ENCODE measurements around the gene PAM.
"Not testable (repeated sequence)": the region's sequence is repeated elsewhere in the genome, so short reads cannot be mapped to it uniquely, and the experiment has no call there.

Gene PAM

DNA sequence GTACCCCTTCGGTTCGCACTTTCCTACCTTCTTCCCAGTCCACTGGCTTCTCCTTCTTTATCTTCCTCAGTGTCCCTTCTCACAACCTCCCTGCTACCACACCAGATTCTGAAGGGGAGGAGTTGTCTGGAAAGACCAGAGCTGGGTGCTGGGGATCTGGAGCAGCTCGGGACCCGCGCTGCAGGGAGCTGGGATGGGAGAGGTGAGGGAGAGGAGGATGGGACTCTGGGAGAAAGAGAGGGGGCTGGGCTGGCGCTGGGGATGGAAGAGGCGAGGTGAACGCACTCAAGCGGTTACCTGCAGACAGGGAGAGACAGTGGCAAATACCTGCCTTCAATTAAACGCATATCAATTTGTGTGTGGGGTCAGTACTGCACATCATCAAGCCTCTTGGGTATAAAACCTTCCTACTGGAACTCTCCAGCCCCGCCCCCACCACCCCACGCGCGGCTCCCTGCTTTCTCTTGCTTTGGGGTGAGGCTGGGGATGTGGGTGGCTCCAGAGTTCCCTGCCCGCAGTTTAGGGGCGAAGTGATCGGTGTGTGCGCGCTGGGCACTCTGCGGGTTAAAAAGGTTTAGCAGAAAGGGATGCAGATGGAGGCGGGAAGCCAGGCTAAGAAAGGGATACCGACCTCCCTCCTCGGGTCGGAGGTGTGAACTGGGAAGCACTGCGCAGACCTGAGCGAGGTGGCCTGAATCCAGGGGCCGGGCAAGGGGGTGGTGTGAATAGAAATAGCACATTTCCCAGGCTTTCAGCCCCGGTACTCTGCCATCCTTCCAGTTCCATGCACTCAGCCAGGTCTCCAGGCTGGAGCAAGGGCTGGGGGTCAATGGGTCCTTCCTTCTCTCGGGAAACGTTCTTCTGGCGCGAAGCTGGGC, 977 bp upstream of the PAM start:
- DNase-seq: peak; percentile 72

DNA sequence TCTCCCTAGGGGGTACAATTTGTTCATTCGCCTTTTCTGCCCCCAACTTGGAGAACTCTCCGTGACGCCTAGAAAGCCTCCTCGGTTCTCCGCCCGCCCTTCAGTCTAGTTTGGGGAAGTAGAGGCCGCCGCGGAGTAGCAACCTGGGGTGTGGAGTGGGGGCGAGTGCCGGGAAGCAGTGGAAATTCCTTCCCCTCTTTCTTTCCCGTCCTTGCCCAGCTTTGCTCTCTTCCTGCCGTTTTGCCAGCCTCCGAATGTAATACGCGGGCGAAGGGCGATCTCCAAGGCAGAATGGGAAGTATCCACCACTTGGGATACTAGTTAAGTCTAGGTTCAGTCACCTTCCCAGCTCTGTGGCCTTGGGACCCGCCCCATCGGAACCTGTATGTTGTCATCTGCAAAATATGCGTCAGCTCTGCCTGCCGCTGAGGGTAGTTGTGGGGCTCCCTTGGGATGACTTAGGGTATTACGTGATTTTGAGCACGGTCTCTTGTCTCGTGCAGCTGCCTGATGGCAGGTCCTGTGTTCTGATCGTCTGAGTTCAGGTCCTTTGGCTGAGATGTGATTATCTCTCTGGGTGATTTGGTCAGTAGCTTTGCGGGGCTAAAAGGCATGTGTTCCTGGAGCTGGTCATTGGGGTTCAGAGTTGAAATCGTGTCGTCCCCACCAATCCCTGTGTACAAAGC, 724 bp downstream of the PAM start:
- DNase-seq: peak; percentile 93

DNA sequence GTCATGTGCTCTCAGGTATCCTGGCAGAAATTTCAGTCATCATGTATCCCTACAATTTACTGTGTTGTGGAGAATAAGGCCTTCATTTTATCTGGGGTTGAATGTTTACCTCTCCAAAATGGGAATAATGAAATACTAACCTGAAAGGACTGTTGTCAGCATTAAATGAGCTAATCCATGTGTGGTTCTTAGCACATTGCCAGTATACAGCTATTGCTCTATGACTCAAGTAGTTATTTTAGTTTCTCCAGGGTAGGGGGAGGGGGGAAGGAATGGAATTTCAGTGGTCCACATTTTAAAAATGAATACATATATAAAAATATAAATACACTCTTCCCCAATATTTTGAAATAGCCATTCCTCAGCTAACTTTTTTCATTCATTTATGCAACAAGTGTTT, 3.5 kb downstream of the PAM start:
- DNase-seq: no peak

DNA sequence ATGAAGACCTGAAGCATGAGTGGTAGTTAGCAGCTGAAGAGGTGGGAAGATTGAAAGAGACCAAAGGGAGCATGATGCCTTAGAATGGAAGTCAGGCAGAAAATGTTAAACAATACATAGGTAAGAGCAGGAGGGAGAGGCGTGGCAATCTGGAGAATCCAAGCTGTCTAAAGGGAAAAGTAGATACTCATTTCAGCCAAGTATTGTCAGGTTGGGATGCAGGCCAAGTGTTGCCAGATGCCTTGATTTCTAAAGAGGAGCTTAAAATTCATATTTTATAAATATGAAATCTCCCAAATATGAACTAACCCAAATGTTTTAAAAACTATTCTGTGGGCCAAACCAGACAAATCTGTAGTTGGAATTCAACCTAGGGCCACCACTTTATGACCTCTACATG, 4.2 kb downstream of the PAM start:
- DNase-seq: no peak

DNA sequence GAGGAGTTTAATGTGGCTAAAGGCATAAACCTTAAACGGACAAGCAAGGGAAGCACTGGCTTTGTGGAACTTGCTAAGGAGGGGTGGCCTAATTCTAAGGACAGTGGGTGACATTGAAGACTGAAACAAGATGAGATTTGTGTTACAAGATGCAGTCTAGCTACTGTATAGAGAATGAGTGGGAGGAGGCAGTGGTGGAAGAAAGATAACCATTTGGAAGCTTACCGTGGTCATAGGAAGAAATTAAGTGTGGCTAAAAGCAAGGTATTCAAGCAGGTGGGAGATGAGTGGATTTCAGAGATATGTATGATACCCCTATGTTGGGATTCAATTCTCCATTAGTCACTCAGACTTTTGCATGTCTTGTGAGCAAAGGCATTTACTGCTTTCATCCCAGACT, 4.6 kb downstream of the PAM start:
- DNase-seq: no peak

DNA sequence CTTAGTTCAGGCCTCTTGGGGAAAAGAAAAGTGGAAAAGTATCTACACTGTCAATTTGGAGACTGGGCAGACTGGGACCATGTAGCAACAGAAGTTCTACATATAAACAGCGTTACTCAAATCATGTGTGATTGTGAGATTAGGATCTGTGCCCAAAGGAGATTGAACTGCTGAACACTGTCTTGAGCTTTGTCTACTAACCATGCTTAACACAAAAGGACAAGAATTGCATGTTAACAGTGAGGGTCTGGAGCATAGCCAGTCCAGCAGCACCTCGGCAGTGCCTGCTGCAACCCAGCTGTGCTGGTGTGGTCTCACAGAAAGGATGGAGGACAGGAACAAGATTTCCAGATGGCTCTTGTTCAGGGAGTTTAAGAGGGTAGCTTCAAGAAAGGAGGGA, 5.7 kb downstream of the PAM start:
- no peak for DNase-seq

DNA sequence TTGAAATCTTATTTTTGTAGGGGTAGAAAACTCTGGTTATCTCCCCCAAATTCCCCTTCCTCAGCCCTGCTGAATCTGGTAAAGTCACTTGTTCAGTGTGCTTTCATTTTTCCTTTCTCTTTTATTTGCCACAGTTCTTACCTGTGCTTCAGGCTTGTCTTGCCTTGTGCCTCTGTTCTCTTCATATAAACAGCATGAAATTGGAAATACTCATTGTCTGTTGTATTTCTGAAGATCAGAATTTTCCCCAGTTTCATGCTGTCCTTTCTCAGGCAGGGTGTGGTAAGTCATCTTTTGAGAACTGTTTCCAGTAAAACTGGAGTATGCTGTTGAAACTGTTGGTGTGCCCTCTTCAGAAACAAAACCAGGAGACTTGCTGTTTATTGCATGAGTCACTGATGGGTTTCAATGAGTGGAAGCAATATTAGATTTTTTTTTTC, 7.0 kb downstream of the PAM start:
- no peak for DNase-seq

DNA sequence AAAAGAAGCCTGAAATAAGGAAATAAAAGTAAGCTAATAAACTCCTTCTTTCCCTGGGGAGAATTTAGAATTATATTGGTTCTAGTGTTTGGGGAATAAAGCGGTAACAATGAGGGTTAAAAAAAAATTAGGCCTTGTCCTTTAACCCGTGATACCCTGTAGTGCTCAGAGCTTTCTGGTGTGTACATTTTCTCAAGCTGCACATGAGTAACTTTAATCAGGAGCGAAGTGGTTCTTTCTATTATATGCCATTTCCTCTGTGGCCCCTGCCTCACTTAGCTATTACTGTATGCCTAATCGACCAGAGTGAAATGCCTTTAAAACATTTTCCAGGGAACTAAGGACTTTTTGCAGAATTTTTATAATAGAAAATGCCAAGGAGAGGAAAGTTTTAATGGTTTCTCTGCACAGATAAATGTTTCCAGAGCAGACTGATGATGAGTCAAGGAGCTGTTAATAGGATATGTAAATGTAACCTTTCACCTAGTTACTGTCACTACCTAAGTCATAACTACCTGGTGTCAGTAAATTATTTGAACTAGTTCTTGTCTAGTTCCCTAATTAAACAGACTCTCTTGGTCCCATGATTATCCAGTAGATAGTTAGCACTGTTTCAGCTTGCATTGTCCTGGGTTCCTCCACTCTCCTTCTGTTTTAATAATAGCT, 7.6 kb downstream of the PAM start:
- DNase-seq: no peak

DNA sequence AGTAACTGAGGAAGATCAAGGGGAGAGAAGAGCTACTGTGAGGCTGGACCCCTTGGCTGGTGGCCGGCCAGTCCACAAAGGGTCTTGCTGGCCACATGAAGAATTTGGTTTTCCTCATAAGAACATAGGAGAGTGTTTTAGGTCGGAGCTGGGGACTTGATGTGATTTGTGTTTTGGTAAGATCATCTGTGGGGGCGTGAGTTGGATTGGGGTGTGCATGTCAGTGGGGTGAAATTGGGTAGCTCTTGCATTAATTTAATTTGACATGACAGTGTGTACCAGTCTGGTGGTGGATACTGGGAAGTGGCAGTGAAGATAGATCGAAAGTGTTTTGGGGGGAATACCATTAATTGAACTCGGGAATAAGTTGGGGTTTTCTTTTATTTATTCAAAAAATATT, 8.6 kb downstream of the PAM start:
- DNase-seq: no peak

DNA sequence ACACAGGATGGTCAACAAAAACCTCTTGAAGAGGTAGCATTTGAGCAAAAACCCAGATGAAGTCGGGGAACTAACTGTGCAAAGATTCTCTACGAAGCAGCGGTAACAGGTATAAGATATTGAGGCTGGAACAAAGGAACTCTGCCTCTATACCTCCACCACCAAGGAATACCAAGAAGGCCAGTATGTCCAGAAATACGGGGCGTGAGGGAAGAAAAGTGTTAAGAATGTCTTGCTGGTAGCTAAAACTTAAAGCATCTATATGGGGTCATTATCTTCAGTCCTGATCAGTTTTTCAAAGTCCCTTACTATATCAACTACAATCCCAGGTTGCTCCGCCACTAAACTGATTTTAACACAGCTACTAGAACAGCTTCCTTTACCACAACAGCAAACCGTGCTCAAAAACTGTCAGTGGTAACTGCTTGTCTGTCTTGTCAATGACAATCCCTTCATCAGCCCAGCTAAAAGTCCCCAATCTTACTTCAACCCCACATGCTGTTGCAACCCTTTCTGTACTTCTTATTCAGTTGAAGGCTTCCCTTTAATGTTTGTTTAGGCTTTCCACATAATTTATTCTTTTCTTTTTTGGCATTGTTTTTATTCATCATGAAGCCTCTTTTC, 9.4 kb downstream of the PAM start:
- DNase-seq: no peak

DNA sequence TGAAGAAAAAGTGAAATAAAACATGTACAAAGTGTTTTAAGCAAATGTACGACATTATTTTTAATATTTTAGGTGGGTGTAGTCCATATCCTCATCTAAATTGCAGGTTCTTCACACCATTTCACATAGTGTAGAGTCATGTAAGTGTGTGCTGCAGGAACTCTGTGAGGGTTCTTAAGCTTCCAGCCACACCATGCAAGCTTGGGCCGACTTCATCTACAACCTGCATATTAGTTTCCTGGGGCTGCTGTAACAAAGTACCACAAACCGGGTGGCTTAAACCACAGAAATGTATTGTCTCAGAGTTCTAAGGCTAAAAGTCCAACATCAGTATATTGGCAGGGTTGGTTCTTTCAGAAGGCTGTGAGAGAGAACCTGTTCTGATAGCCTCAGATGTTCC, 10.2 kb downstream of the PAM start:
- no peak for DNase-seq

DNA sequence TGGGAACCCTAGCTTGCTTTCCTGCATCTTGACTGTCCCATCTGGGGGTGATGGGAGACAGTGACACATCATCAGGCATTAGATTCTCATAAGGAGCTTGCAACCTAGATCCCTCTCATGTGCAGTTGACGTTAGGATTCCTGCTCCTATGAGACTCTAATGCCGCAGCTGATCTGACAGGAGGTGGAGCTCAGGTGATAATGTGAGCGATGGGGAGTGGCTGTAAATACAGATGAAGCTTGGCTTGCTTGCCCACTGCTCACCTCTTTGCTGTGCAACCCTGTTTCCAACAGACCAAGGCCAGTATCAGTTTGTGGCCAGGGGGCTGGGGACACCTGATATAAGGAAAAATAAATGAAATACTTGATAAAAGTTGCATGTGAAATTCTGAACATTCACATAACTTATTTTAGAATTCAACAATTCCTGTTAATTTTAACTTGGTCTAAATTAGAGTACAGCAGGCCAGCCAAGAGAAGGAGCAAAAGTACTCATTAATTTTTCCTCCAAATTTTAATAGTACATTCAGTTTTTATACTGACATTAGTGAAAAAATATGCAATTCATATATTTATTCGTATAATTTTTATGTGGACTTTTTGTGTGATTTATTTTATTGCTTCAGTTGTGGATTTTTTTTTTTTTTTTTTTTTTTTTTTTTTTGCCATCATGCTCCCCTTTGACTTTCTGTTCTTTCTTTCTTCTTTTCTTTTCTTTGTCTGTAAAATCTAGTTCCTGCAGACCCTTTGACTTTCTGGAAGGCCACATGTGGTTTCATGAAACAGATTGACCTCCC, 11.4 kb downstream of the PAM start:
- no peak for DNase-seq

DNA sequence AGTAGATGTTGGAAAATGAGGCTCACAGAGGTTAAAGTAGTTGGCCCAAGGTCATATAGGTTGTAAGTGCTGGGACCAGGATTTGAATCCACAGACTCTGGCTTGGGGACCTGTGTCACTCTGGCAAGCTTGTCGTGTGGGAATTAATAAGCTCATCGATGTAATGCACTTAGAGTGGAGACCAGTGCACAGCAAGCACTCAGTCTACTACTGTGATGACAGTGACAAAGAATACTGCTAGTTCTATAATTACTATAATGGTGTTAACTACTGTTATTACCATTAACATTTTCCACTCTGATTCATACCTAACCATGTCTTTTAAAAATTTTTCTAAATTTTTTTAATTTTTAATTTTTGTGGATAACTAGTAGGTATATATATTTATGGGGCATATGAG, 12.8 kb downstream of the PAM start:
- no peak for DNase-seq

DNA sequence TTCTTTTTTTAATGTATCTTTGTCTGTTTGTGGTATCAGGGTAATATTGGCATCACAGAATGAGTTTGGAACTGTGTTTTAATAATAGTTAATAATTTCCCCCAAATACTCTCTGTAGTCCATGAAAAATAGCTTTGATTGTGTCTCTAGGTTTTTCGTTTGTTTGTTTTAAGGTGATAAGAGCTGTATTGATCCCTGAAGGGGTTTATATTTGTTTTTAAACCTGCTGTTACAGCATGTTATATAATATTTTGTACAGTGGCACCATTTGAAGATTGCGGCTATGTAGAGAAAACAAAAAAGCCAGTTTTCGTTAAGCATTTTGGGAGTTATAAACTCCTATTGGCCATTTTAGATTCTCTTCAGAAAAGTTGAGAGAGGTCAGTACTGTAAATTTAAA, 15.7 kb downstream of the PAM start:
- no peak for DNase-seq

DNA sequence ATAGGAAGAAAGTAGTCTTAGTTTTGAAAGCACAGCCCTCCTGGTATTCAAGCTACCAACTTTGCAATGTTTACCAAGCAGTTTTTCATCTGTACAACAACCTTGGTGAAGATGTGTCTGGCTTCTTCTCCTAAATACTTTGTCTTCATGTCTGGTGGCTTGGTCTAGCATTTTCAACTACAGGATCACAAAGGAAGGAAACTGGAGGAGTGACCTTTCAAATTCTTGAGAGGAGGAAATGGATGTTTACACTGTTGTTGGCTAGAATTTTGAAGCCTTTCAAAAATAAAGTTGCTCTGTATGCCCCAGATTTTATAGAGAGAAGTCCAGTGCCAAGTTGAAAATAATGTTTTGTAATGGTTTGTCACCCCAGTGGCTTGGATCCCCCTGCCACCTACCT, 16.3 kb downstream of the PAM start:
- DNase-seq: no peak

DNA sequence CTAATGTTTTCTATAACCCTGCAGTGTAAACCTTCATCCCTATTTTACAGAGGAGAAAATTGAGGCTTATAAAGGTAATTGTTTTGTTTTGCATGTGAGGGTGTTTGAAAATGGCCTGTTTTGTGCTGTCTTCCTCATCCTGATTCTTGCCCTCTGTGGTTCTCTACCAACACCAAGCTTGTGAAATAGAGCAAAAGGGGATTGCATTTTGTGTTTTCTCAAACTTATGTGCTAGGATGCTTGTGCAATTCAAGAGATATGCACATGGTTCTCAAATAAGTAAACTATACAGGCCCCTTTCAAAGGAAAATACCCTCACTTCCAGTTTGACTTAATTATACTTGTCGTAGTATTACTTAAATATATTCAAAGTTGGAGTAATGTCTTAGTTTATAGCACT, 17.2 kb downstream of the PAM start:
- DNase-seq: no peak

DNA sequence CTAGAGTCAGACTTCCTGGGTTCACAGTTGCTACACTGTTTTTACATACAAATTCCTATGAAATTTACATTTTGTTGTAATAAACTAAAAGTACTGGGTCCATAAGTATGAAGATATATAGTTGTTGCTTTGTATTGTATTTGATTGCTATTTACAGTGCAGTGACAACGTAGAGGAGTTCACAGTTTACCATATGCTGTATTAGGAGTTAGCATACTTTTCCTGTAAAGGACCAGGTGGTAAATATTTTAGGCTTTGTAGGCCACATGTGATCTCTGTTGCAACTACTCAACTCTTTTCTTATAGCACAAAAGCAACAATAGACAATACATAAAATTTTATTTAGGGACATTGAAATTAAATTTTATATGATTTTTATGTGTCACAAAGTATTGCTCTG, 18.0 kb downstream of the PAM start:
- no peak for DNase-seq

DNA sequence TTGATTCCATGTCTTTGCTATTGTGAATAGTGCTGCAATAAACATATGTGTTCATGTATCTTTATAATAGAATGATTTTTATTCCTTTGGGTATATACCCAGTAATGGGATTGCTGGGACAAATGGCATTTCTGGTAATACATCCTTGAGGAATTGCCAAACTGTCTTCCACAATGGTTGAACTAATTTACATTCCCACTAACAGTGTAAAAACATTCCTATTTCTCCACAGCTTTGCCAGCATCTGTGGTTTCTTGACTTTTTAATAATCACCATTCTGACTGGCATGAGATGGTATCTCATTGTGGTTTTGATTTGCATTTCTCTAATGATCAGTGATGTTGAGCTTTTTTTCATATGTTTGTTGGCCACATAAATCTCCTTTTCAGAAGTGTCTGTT, 20.7 kb downstream of the PAM start:
- DNase-seq: not testable (repeated sequence)

DNA sequence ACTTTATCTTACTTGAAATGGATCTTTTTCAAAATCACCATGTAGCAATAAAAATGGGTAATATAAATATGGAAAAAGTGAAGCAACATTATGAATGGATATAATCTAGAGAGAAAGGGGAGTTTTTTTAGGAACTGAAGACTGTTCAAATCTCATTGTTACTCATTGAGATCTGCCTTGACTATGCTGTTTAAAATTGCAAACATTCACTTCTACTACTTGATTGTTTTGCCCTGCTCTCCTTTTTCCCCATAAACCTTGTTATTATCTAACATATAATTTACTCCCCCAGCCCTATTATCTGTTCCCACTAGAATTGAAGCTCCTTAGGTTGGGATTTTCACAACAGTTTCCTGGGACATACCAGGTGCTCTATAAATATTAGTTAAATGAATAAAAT, 22.0 kb downstream of the PAM start:
- DNase-seq: no peak

DNA sequence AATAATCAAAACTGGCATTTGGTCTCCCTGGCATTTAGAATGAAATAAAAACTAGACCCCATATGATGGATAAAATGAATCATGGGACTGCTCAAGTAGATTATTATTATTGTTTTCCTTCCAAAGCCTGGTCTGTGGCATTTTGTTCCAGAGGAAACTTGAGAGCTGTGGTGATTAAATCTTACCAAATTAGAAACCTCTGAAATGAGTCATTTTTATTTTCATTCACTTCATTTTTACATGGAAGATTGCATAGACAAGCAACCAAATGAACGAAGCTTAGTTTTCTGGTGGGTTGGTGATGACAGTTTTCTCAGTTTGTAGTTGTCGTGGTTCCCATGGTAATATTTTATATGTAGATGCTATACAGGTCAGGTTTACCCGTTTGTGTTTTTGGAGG, 23.4 kb downstream of the PAM start:
- DNase-seq: no peak

DNA sequence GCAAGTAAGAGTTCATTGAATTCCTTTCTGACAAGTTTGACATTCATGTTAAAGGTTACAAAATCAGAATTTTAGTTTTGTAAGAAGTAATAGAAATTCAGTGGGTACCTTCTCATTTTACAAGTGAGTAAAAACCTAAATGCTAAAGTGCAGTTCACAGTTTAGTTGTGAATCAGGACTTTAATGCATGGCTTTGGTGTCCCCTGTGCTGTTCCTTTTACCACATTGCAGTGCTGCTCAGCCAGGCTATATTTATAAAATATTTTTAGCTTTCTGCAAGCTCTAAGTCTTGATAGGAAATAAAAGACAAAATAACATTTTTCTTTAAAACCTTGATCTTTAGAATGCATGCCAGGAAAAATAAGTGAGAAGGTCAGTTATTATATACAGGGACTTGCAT, 26.3 kb downstream of the PAM start:
- no peak for DNase-seq

DNA sequence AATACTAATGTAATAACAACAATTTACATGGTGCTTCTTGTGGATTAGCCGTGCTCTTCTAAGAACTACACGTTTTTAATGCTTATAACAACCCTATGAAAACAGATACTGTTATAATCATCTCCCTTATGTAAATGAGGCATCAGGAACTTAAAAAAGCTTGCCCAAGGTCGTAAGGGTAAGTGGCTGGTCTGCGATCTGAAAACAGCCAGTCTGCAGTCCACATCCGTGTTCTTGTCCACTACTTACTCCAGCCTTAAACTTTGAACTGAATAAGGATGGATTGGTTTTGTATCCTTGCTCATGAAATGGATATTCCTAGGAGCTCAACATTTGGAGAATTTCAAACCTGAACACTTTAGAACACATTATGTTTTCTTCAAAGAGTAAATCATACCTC, 26.7 kb downstream of the PAM start:
- DNase-seq: no peak

All from islet precursor cell (in vitro differentiated cells).